Astrocyte of the spinal cord (primary cell): ENCODE measurements around the gene GNG7.
"Not testable (repeated sequence)": the region's sequence is repeated elsewhere in the genome, so short reads cannot be mapped to it uniquely, and the experiment has no call there.

Experiments used
- DNase-seq: peaks from one replicate; pipeline ENCODE4 v3.0.0; 2011; ENCODE audit warnings: low read depth, low spot score
- H3K4me3 ChIP-seq: 2 replicates; pipeline ENCODE4 v1.5.1; 2011; ENCODE audit warnings: low read depth, mild to moderate bottlenecking, low read length, moderate library complexity
- CTCF ChIP-seq: IDR thresholded peaks from 2 replicates; pipeline ENCODE4 v1.5.1; 2012; ENCODE audit warnings: low read depth, mild to moderate bottlenecking, low read length, inconsistent platforms
- in situ Hi-C: cut with HindIII; loops from 2 replicates; pipeline ENCODE4 v1.10.0; 2017; ENCODE audit warnings: low sequenced_read_pairs

The GNG7 gene

GRCh38 chr19:2584002-2584401 is 118.5 kb downstream of the GNG7 start:
- H3K4me3 ChIP-seq: no peak overlapping the region
- in situ Hi-C loops: no loop called here
- DNase-seq: no peak
- no peak for TF ChIP-seq CTCF

GRCh38 chr19:2582984-2583956 is 119.2 kb downstream of the GNG7 start:
- in situ Hi-C loops: no loop called here

GRCh38 chr19:2580396-2580795 is 122.1 kb downstream of the GNG7 start:
- H3K4me3 ChIP-seq, in situ Hi-C loops, DNase-seq: not testable (repeated sequence)

More at GRCh38 chr19:2582984-2583956, 119.2 kb downstream of the GNG7 start:
- no peak for TF ChIP-seq CTCF
- H3K4me3 ChIP-seq: no peak overlapping the region
- no peak for DNase-seq

- no peak for TF ChIP-seq CTCF
- peak overlapping the region; percentile 43 for H3K4me3 ChIP-seq
- in situ Hi-C loops: no loop called here
- DNase-seq: no peak
Measured at GRCh38 chr19:2579678-2580280, 122.7 kb downstream of the GNG7 start.

GRCh38 chr19:2578901-2579677 is 123.4 kb downstream of the GNG7 start:
- H3K4me3 ChIP-seq: peak overlapping the region; percentile 43
- peak; percentile 96 for TF ChIP-seq CTCF
- peak; percentile 95 for DNase-seq
- in situ Hi-C loops: no loop called here

- DNase-seq: peak; percentile 80
- peak overlapping the region; percentile 43 for H3K4me3 ChIP-seq
- in situ Hi-C loops: no loop called here
- TF ChIP-seq CTCF: no peak
Measured at GRCh38 chr19:2578391-2578890, 124.1 kb downstream of the GNG7 start.
